ENCODE data around the gene FABP3.

Gene FABP3

GRCh38 chr1:31401241-31401640 lies 28.4 kb upstream of the FABP3 start:
- TF ChIP-seq SPI1 (IDR thresholded peaks at IDR 0.05; ENCODE audit: low read depth, low read length) (no peak), TAF1 (IDR thresholded peaks at IDR 0.05; ENCODE audit: low read depth, low read length) (no peak), PAX5 (IDR thresholded peaks at IDR 0.05; ENCODE audit: insufficient read depth, low read length, severe bottlenecking) (no peak), POLR2A (IDR thresholded peaks at IDR 0.05; ENCODE audit: low read depth, low read length) (no peak), POU2F2 (IDR thresholded peaks at IDR 0.05; ENCODE audit: low read depth, low read length) (no peak), POLR2AphosphoS5 (IDR thresholded peaks at IDR 0.05; ENCODE audit: low read depth, low read length) (no peak)
- DNase-seq (ENCODE audit: insufficient read length, low spot score) (no peak), FAIRE-seq (no peak)

GRCh38 chr1:31400393-31400792 lies 27.5 kb upstream of the FABP3 start:
- TF ChIP-seq POLR2A (IDR thresholded peaks at IDR 0.05; ENCODE audit: low read depth, low read length): no peak
- no peak for TF ChIP-seq TAF1 (IDR thresholded peaks at IDR 0.05; ENCODE audit: low read depth, low read length)
- DNase-seq (ENCODE audit: insufficient read length, low spot score) (no peak), FAIRE-seq (no peak)

- DNase-seq (ENCODE audit: insufficient read length, low spot score): no peak
- TF ChIP-seq PAX5 (IDR thresholded peaks at IDR 0.05; ENCODE audit: insufficient read depth, low read length, severe bottlenecking) (no peak), TAF1 (IDR thresholded peaks at IDR 0.05; ENCODE audit: low read depth, low read length) (no peak), POLR2A (IDR thresholded peaks at IDR 0.05; ENCODE audit: low read depth, low read length) (no peak), POLR2AphosphoS5 (IDR thresholded peaks at IDR 0.05; ENCODE audit: low read depth, low read length) (no peak), POU2F2 (IDR thresholded peaks at IDR 0.05; ENCODE audit: low read depth, low read length) (no peak), SPI1 (IDR thresholded peaks at IDR 0.05; ENCODE audit: low read depth, low read length) (no peak)
- no peak for FAIRE-seq
Measured at GRCh38 chr1:31399976-31400375, 27.1 kb upstream of the FABP3 start.

- FAIRE-seq (no peak), DNase-seq (ENCODE audit: insufficient read length, low spot score) (no peak)
- no peak for TF ChIP-seq POU2F2 (IDR thresholded peaks at IDR 0.05; ENCODE audit: low read depth, low read length)
- TF ChIP-seq POLR2AphosphoS5 (IDR thresholded peaks at IDR 0.05; ENCODE audit: low read depth, low read length): no peak
- TF ChIP-seq POLR2A (IDR thresholded peaks at IDR 0.05; ENCODE audit: low read depth, low read length): no peak
- no peak for TF ChIP-seq TAF1 (IDR thresholded peaks at IDR 0.05; ENCODE audit: low read depth, low read length)
- TF ChIP-seq PAX5 (IDR thresholded peaks at IDR 0.05; ENCODE audit: insufficient read depth, low read length, severe bottlenecking): no peak
- no peak for TF ChIP-seq SPI1 (IDR thresholded peaks at IDR 0.05; ENCODE audit: low read depth, low read length)
Measured at GRCh38 chr1:31398246-31398645, 25.4 kb upstream of the FABP3 start.

GRCh38 chr1:31397360-31398095 lies 24.7 kb upstream of the FABP3 start:
- DNase-seq (ENCODE audit: insufficient read length, low spot score): no peak
- TF ChIP-seq PAX5 (IDR thresholded peaks at IDR 0.05; ENCODE audit: insufficient read depth, low read length, severe bottlenecking) (no peak), POLR2A (IDR thresholded peaks at IDR 0.05; ENCODE audit: low read depth, low read length) (no peak), TAF1 (IDR thresholded peaks at IDR 0.05; ENCODE audit: low read depth, low read length) (no peak), POLR2AphosphoS5 (IDR thresholded peaks at IDR 0.05; ENCODE audit: low read depth, low read length) (no peak), POU2F2 (IDR thresholded peaks at IDR 0.05; ENCODE audit: low read depth, low read length) (no peak), SPI1 (IDR thresholded peaks at IDR 0.05; ENCODE audit: low read depth, low read length) (no peak)
- no peak for FAIRE-seq

- TF ChIP-seq POLR2AphosphoS5 (IDR thresholded peaks at IDR 0.05; ENCODE audit: low read depth, low read length) (no peak), POLR2A (IDR thresholded peaks at IDR 0.05; ENCODE audit: low read depth, low read length) (no peak), SPI1 (IDR thresholded peaks at IDR 0.05; ENCODE audit: low read depth, low read length) (no peak), TAF1 (IDR thresholded peaks at IDR 0.05; ENCODE audit: low read depth, low read length) (no peak), PAX5 (IDR thresholded peaks at IDR 0.05; ENCODE audit: insufficient read depth, low read length, severe bottlenecking) (no peak), POU2F2 (IDR thresholded peaks at IDR 0.05; ENCODE audit: low read depth, low read length) (no peak)
- FAIRE-seq (no peak), DNase-seq (ENCODE audit: insufficient read length, low spot score) (no peak)
Measured at GRCh38 chr1:31396633-31397351, 23.9 kb upstream of the FABP3 start.

GRCh38 chr1:31394584-31395193 lies 21.8 kb upstream of the FABP3 start:
- FAIRE-seq (peak; percentile 82), DNase-seq (ENCODE audit: insufficient read length, low spot score) (peak; percentile 74)
- TF ChIP-seq POLR2A (IDR thresholded peaks at IDR 0.05; ENCODE audit: low read depth, low read length) (no peak), SPI1 (IDR thresholded peaks at IDR 0.05; ENCODE audit: low read depth, low read length) (no peak), POLR2AphosphoS5 (IDR thresholded peaks at IDR 0.05; ENCODE audit: low read depth, low read length) (no peak), POU2F2 (IDR thresholded peaks at IDR 0.05; ENCODE audit: low read depth, low read length) (no peak), TAF1 (IDR thresholded peaks at IDR 0.05; ENCODE audit: low read depth, low read length) (no peak), PAX5 (IDR thresholded peaks at IDR 0.05; ENCODE audit: insufficient read depth, low read length, severe bottlenecking) (no peak)

- FAIRE-seq (no peak), DNase-seq (ENCODE audit: insufficient read length, low spot score) (no peak)
- TF ChIP-seq POU2F2 (IDR thresholded peaks at IDR 0.05; ENCODE audit: low read depth, low read length) (no peak), SPI1 (IDR thresholded peaks at IDR 0.05; ENCODE audit: low read depth, low read length) (no peak), TAF1 (IDR thresholded peaks at IDR 0.05; ENCODE audit: low read depth, low read length) (no peak), POLR2AphosphoS5 (IDR thresholded peaks at IDR 0.05; ENCODE audit: low read depth, low read length) (no peak)
Measured at GRCh38 chr1:31393463-31393862, 20.6 kb upstream of the FABP3 start.

- no peak for DNase-seq (ENCODE audit: insufficient read length, low spot score)
- no peak for TF ChIP-seq POLR2A (IDR thresholded peaks at IDR 0.05; ENCODE audit: low read depth, low read length)
- no peak for TF ChIP-seq POU2F2 (IDR thresholded peaks at IDR 0.05; ENCODE audit: low read depth, low read length)
- no peak for TF ChIP-seq POLR2AphosphoS5 (IDR thresholded peaks at IDR 0.05; ENCODE audit: low read depth, low read length)
- no peak for TF ChIP-seq SPI1 (IDR thresholded peaks at IDR 0.05; ENCODE audit: low read depth, low read length)
- TF ChIP-seq PAX5 (IDR thresholded peaks at IDR 0.05; ENCODE audit: insufficient read depth, low read length, severe bottlenecking): no peak
- TF ChIP-seq TAF1 (IDR thresholded peaks at IDR 0.05; ENCODE audit: low read depth, low read length): no peak
- FAIRE-seq: no peak
Measured at GRCh38 chr1:31390071-31390470, 17.2 kb upstream of the FABP3 start.
